Measurements from ENCODE around the gene TTPAL. TPM values are rescaled to one million over a fixed set of nuclear protein-coding genes. Genes with fewer than 3 reads are reported as not detected.
A peak's percentile ranks its signal among the peaks of the same experiment; 100 is the strongest.

The TTPAL gene
- total RNA-seq, 1 donor from 2014 or later: 22.3 TPM

GRCh38 chr20:44522841-44523240 lies 47.2 kb downstream of the TTPAL start:
- no peak for TF ChIP-seq CTCF (conservative IDR thresholded peaks at IDR 0.05)
- Mint-ChIP-seq H3K4me1 (peaks cover 25% of the 10 kb centered on the region), H3K27me3 (ENCODE audit: low read depth) (peaks cover 12% of the 10 kb centered on the region), H3K36me3 (ENCODE audit: low read depth) (no peaks in the 10 kb centered on the region), H3K9me3 (no peaks in the 10 kb centered on the region), H3K27ac (ENCODE audit: unreplicated experiment) (no peak overlapping the region), H3K4me3 (peak overlapping the region; percentile 91)
- DNase-seq (ENCODE audit: low read depth, low spot score): no peak

GRCh38 chr20:44523746-44524145 lies 48.1 kb downstream of the TTPAL start:
- H3K27ac Mint-ChIP-seq (ENCODE audit: unreplicated experiment): no peak overlapping the region
- H3K27me3 Mint-ChIP-seq (ENCODE audit: low read depth): peaks cover 12% of the 10 kb centered on the region
- no peaks in the 10 kb centered on the region for H3K9me3 Mint-ChIP-seq
- H3K36me3 Mint-ChIP-seq (ENCODE audit: low read depth): no peaks in the 10 kb centered on the region
- DNase-seq (ENCODE audit: low read depth, low spot score): no peak
- H3K4me3 Mint-ChIP-seq: peak overlapping the region; percentile 61
- H3K4me1 Mint-ChIP-seq: peaks cover 25% of the 10 kb centered on the region
- no peak for TF ChIP-seq CTCF (conservative IDR thresholded peaks at IDR 0.05)

- DNase-seq (ENCODE audit: low read depth, low spot score): no peak
- H3K4me1 Mint-ChIP-seq: peaks cover 16% of the 10 kb centered on the region
- no peaks in the 10 kb centered on the region for H3K9me3 Mint-ChIP-seq
- TF ChIP-seq CTCF (conservative IDR thresholded peaks at IDR 0.05): no peak
- no peaks in the 10 kb centered on the region for H3K36me3 Mint-ChIP-seq (ENCODE audit: low read depth)
- H3K27ac Mint-ChIP-seq (ENCODE audit: unreplicated experiment): no peak overlapping the region
- peak overlapping the region; percentile 5 for H3K4me3 Mint-ChIP-seq
- H3K27me3 Mint-ChIP-seq (ENCODE audit: low read depth): peaks cover 12% of the 10 kb centered on the region
These were observed 50.5 kb downstream of the TTPAL start for GRCh38 chr20:44526129-44526528.

- TF ChIP-seq CTCF (conservative IDR thresholded peaks at IDR 0.05): no peak
- H3K9me3 Mint-ChIP-seq: no peaks in the 10 kb centered on the region
- peaks cover 8% of the 10 kb centered on the region for H3K4me1 Mint-ChIP-seq
- H3K27me3 Mint-ChIP-seq (ENCODE audit: low read depth): peaks cover 12% of the 10 kb centered on the region
- H3K27ac Mint-ChIP-seq (ENCODE audit: unreplicated experiment): no peak overlapping the region
- no peaks in the 10 kb centered on the region for H3K36me3 Mint-ChIP-seq (ENCODE audit: low read depth)
- peak overlapping the region; percentile 68 for H3K4me3 Mint-ChIP-seq
- no peak for DNase-seq (ENCODE audit: low read depth, low spot score)
These were observed 52.1 kb downstream of the TTPAL start for GRCh38 chr20:44527716-44528199.

- Mint-ChIP-seq H3K27ac (ENCODE audit: unreplicated experiment) (no peak overlapping the region), H3K27me3 (ENCODE audit: low read depth) (peaks cover 12% of the 10 kb centered on the region), H3K4me1 (peaks cover 5% of the 10 kb centered on the region), H3K9me3 (no peaks in the 10 kb centered on the region), H3K36me3 (ENCODE audit: low read depth) (no peaks in the 10 kb centered on the region), H3K4me3 (peak overlapping the region; percentile 68)
- no peak for DNase-seq (ENCODE audit: low read depth, low spot score)
- no peak for TF ChIP-seq CTCF (conservative IDR thresholded peaks at IDR 0.05)
These were observed 52.6 kb downstream of the TTPAL start for GRCh38 chr20:44528309-44528708.
